ENCODE results near the gene AQP2. TPM values are rescaled to one million over a fixed set of nuclear protein-coding genes. Genes with fewer than 3 reads are reported as not detected.

The AQP2 gene
- total RNA-seq, 1 experiment from 2014 or later: not detected

- Histone ChIP-seq H3K36me3 (ENCODE audit: control insufficient read depth in 1 of 2, insufficient read depth in 2 of 2, low read length in 2 of 2) (peaks cover 47 to 64% of the 10 kb centered on the region in 2 experiments), H2AFZ (ENCODE audit: low read depth, low read length, poor library complexity, severe bottlenecking) (no peak overlapping the region), H3K27me3 (ENCODE audit: insufficient read depth, low read length) (no peaks in the 10 kb centered on the region), H3K4me2 (ENCODE audit: low read length) (no peak overlapping the region), H3K9me2 (ENCODE audit: insufficient read depth) (no peaks in the 10 kb centered on the region), H3K9me3 (ENCODE audit: control insufficient read depth in 1 of 2, insufficient read depth in 1 of 2, low read depth in 1 of 2, low read length in 2 of 2) (no peaks in the 10 kb centered on the region), H3K4me3 (replicated peaks in 1 of 2; ENCODE audit: low read depth in 1 of 2, low read length in 2 of 2) (no peak overlapping the region), H3K27ac (ENCODE audit: low read depth, low read length) (no peak overlapping the region), H3K4me1 (ENCODE audit: control insufficient read depth in 1 of 2, insufficient read depth in 2 of 2, low read length in 2 of 2) (no peaks in the 10 kb centered on the region), H4K20me1 (ENCODE audit: insufficient read depth) (peaks cover 11% of the 10 kb centered on the region; the same call in 1 of the 2 replicates), H3K9ac (ENCODE audit: low read length) (no peak overlapping the region), H3K79me2 (ENCODE audit: insufficient read depth, low read length) (peaks cover 62% of the 10 kb centered on the region)
- TF ChIP-seq ZFX (IDR thresholded peaks at IDR 0.05) (no peak), JUND (IDR thresholded peaks at IDR 0.05) (no peak), TCF7L2 (IDR thresholded peaks at IDR 0.05; ENCODE audit: borderline replicate concordance, extremely low read depth, insufficient read depth, insufficient read length) (no peak), SIN3A (IDR thresholded peaks at IDR 0.05; ENCODE audit: low read depth) (no peak), ZBTB33 (IDR thresholded peaks at IDR 0.05; ENCODE audit: extremely low read depth, insufficient replicate concordance, low read length) (no peak), REST (IDR thresholded peaks at IDR 0.05; ENCODE audit: low read depth) (no peak), SP1 (IDR thresholded peaks at IDR 0.05; ENCODE audit: low read depth) (no peak), SRF (IDR thresholded peaks at IDR 0.05; ENCODE audit: low read depth) (no peak), EZH2 (IDR thresholded peaks at IDR 0.05) (no peak), CEBPB (IDR thresholded peaks at IDR 0.05; ENCODE audit: low read depth) (no peak), ZNF274 (IDR thresholded peaks at IDR 0.05; ENCODE audit: low read depth, low read length) (no peak), RAD21 (IDR thresholded peaks at IDR 0.05; ENCODE audit: low read depth) (no peak), POLR2AphosphoS5 (IDR thresholded peaks at IDR 0.05; ENCODE audit: low read depth, low read length) (no peak), EGR1 (IDR thresholded peaks at IDR 0.05; ENCODE audit: low read depth) (no peak), CBX3 (IDR thresholded peaks at IDR 0.05; ENCODE audit: low read depth) (no peak), ELF1 (IDR thresholded peaks at IDR 0.05; ENCODE audit: borderline replicate concordance, low read depth) (no peak)
- DNase-seq (ENCODE audit: low read depth, low spot score) (no peak), ATAC-seq (no peak)
- ChIA-PET POLR2A (no interaction called here), CTCF (no interaction called here), RAD21 (ENCODE audit: low non-redundant PET in 1 of 2, low total read pairs in 2 of 2, uncharacterized antibody in 2 of 2, unreplicated experiment in 2 of 2) (no interaction called here)
- no TSS peak for BruUV-seq (replicated peaks)
- intact Hi-C loops (cut with micrococcal nuclease): no loop called here
Observed at GRCh38 chr12:50004696-50005095, 54.2 kb downstream of the AQP2 start.

All from HCT116 (cell line).